C1 segment of cervical spinal cord (tissue), 14 donors: ENCODE data around the gene EP400.

Experiments
- DNase-seq, 14 donors: peaks; one replicate each; lab custom pipeline; 2025; lab: John Stamatoyannopoulos, UW

Gene EP400

GRCh38 chr12:132020292-132020691, 70.5 kb downstream of the EP400 start:
- no peak for DNase-seq

GRCh38 chr12:132021031-132021871, 71.5 kb downstream of the EP400 start:
- DNase-seq: no peak

DNA sequence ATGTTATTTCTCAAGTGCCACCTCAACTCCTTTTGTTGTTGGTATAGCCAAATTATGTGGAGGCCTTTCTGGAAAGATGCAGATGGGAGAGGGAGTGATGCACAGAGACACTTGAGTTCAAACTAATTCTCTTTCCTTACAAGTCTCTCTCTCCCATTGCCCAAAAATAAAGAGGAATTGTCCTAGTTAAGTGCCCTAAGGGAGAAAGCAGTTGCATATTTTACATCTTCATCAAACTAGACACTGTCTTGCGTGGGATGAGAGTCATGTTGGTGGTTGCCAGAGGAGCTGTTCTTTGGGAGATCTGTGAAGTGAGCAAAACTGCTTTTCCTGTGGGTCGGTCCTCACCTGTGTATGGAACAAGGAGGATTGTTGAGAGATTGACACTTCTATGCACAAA, 72.2 kb downstream of the EP400 start:
- no peak for DNase-seq

DNA sequence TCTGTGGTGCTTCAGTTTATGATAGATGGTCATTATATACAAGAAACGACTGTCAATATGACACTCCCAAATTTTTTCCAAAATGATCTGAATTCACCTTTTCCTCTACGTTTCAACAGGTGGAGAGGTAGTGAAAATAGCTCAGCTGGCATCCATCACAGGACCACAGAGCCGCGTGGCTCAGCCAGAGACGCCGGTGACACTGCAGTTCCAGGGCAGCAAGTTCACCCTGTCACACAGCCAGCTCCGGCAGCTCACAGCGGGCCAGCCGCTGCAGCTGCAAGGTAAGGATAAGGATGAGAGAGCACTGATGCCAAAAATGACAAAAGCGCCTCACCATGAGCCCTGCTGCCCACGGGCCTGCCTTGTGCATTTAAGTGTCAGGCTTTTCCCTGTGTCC, 73.9 kb downstream of the EP400 start:
- DNase-seq: no peak

- no peak for DNase-seq
Observed at GRCh38 chr12:132024758-132025157, 75.0 kb downstream of the EP400 start.

GRCh38 chr12:132025526-132025925, 75.8 kb downstream of the EP400 start:
- no peak for DNase-seq

DNA sequence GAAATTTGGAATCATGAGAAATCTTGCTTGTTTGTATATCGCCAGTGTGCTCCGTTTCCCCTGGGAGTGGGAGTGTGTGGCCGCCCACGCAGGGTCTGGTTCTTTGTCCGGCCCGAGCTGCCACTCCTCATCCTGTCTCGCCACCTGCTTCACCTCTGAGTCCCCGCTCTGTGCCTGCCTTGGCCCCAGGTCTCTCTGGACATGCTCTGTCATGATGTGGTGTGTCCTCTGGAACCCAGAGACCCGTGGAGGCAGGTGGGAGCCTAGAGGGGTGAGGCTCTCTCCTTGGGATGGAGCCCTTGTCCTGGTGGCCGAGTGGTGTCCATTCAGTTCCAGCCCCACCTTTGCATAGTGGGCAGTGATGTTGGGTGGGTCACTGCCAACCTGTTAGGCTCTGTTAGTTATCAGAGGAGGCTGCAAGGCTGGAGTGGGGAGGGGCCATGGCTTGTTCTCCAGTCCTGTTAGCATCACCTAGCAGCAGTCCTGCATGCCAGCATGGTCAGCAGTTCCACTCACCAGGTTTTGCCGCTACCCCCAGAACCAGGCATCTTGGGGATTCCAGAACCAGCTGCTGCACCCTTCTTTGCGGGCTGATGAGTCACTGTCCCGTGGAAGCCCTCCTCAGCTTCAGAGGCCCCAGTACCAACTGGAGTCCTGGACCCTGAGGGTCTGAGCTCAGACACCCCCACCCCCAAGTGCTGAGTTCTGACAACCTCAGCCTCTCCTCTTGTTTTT, 76.5 kb downstream of the EP400 start:
- DNase-seq: no peak

DNA sequence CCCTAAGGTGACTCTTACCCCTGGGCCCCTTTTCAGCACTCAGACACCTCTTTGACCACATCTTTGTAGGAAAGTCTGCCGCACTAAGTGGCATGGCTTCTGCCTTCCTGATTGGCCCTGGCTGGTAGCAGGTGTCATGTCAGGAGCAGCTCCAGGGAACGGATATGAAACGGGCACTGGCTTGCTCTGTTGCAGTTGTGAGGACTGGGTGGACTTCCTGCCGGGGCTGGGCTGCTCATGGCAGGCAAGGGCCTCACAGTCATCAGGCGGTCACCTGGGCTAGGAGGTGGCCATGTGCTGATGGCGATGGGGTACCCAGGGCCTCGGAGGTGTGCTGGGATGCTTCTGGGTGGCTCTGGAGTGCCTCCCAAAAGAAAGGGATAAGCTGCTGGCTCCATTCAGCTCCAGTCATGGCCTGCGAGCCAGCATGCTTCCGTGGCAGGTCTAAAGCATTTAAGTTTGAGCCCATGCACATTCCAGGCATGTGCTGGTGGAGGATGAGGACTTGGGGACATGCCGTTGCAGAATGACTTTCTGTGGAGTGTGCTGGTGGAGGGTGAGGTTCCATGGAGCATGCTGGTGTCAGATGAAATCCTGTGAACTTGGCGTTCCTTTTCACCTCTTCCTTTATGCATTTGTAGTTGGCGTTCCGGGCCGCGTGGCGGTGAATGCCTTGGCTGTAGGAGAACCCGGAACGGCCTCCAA, 77.2 kb downstream of the EP400 start:
- no peak for DNase-seq

- DNase-seq: no peak
Observed at GRCh38 chr12:132027636-132028035, 77.9 kb downstream of the EP400 start.

- no peak for DNase-seq
Observed at GRCh38 chr12:132028111-132028510, 78.4 kb downstream of the EP400 start.

DNA sequence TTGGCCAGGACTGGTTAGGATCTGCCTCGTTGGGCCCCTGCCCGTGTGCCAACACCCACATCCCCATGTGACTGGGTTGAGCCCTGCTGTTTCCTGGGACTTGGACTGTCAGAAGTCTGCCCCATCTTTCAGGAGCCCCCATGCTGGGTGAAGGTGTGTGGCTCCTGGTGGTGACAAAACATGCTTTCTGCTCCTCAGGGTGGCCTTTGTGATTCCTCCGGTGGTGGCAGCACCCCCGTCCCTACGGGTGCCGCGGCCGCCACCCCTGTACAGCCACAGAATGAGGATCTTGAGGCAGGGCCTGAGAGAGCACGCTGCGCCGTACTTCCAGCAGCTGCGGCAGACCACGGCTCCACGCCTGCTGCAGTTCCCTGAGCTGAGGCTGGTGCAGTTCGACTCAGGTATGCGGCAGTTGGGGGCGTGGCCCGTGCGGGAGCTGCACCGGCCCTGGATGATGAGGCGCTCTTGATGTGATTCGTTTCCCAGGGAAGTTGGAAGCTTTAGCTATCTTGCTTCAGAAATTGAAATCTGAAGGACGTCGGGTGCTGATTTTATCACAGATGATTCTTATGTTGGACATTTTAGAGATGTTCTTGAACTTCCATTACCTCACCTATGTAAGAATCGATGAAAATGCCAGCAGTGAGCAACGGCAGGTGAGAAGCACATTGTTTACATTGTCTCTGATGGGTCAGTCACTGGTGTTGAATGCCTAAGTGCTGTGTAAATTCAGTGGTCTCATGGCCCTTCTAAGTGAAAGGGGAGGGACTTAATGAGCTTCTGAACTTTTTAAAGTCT, 80.0 kb downstream of the EP400 start:
- DNase-seq: no peak

DNA sequence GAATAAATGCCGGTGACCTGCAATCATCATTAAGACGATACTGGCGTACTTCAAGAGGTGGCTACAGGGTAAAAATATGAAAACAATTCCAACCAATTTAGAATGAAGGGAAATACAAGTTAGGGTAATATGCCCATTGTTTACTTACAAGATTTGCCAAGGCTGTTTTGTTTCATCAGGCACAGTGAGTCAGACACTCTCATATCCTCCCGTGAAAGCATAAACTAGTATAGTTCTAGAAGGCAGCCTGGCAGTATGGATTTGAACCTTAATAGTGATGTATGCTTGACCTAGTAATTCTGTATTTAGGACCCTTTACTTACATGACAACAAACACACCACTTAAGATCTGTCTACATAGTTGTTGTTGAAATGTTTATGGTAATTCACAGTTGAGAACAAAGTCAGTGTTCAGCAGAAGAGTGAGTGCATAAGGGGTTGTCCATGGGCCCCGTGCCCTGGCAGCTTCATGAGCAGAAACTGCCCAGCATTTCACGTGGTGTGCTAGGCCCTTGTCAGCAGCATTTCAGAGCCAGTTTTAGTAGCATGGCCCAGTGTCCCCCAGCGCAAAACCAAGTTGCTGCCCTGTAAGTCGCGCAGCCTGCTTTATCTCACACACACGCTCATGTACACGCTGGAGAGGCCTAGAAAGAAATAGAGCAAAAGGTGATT, 80.8 kb downstream of the EP400 start:
- DNase-seq: peak in 12 of 14 donors; percentile 8 to 78 (median 50)

DNA sequence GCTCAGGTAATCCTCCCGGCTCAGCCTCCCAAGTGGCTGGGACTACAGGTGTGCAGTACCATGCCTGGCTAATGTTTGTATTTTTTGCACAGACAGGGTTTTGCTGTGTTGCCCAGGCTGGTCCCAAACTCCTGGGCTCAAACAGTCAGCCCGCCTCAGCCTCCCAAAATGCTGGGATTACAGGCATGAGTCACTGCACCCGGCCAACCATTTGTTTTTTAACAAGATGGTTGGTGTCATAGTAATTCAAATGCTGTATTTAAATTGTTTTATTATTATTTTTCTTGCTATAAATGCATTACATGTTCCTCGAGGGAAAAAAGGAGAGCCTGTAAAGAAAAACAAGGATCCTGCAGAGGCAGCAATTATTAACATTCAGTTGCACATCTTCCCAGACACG, 83.9 kb downstream of the EP400 start:
- DNase-seq: no peak

- DNase-seq: no peak
Observed at GRCh38 chr12:132036063-132036683, 86.4 kb downstream of the EP400 start.

DNA sequence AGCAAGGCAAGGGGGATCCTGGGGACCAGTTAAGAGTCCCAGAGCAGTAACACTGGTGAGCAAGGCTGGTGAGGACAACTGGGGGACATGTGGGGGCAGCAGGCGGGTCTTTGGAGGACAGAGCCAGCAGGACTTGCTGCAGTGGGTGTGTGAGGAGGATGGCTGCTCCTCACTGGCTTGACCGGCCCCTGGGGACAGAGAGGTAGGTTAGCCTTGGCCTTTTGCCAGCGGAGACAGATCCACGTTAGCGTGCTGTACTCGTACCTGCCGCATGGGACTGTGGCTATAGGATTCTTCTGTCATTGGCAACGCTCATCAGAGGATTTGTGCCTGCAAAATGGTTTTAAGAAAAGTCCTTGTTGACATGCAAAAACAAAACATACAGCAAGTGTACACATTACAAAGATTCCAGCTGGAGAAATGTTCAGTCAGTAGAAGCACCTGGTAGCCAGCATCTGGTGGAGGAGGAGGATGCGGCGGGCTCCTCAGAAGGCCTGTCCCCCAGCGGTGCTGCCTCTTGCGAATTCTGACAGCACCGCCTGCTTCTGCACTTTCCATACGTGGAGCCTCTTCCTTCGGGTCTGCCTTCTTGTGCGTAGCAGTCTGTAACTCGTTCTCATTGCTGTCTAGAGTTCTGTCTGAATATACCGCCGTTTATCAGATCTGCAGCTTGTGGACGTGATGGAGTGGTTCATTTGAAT, 91.3 kb downstream of the EP400 start:
- no peak for DNase-seq

- no peak for DNase-seq
Observed at GRCh38 chr12:132043216-132043615, 93.5 kb downstream of the EP400 start.

GRCh38 chr12:132043770-132044467, 94.2 kb downstream of the EP400 start:
- no peak for DNase-seq

GRCh38 chr12:132044661-132045412, 95.1 kb downstream of the EP400 start:
- no peak for DNase-seq

- DNase-seq: no peak
Observed at GRCh38 chr12:132045751-132046150, 96.0 kb downstream of the EP400 start.
